Fibroblast of lung (primary cell): ENCODE measurements around the gene MYL6.

ENCODE experiments used
- EZH2 ChIP-seq: IDR thresholded peaks from 2 replicates; pipeline ENCODE4 v1.5.1; 2012; ENCODE audit warnings: low read length, control low read depth, mild to moderate bottlenecking; ENCODE audit errors: missing control alignments
- TF ChIP-seq, protein P1 (sequence below), 2 donors: IDR thresholded peaks in 1 of 2; conservative IDR thresholded peaks in 1 of 2; 1 replicate in 1 of 2; 2 replicates in 1 of 2; pipeline ENCODE4 v1.5.1; 2011 to 2012; ENCODE audit warnings: low read length in 2 of 2, control low read depth in 1 of 2, inconsistent platforms in 1 of 2, low read depth in 1 of 2, mild to moderate bottlenecking in 1 of 2

DNA sequence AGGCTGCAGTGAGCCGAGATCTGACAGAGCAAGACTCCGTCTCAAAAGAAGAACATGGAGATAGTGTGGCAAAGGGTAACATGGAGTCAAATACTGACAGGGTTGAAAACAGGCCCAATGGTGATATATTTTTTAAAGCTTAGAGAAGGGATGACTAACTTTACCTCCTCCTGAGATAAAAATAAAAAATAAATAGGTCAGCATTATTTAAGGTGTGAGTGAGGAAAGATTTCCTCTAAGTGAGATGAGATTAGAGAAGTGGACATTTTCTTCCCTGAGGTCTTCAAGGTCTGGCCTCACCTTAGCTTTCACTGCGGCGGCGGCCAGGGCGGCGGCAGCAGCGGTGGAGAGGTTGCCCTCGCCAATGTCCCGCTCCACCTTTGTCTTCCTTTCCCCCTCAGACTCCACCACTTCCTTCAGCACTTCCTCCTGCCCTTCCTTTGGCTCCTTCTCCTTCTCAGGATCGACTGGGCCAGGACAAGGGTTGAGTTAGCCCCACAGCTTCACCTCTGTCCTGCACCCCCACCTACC is 11.1 kb downstream of the MYL6 start:
- TF ChIP-seq, protein P1, sequence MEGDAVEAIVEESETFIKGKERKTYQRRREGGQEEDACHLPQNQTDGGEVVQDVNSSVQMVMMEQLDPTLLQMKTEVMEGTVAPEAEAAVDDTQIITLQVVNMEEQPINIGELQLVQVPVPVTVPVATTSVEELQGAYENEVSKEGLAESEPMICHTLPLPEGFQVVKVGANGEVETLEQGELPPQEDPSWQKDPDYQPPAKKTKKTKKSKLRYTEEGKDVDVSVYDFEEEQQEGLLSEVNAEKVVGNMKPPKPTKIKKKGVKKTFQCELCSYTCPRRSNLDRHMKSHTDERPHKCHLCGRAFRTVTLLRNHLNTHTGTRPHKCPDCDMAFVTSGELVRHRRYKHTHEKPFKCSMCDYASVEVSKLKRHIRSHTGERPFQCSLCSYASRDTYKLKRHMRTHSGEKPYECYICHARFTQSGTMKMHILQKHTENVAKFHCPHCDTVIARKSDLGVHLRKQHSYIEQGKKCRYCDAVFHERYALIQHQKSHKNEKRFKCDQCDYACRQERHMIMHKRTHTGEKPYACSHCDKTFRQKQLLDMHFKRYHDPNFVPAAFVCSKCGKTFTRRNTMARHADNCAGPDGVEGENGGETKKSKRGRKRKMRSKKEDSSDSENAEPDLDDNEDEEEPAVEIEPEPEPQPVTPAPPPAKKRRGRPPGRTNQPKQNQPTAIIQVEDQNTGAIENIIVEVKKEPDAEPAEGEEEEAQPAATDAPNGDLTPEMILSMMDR (conservative IDR thresholded peaks at IDR 0.05 in 1 of 2, IDR thresholded peaks at IDR 0.05 in 1 of 2; ENCODE audit: low read depth in 1 of 2, low read length in 2 of 2) = no peak
- TF ChIP-seq EZH2 = no peak
